ENCODE results near the gene RIT2. TPM values are rescaled to one million over a fixed set of nuclear protein-coding genes. Genes with fewer than 3 reads are reported as not detected.

Gene RIT2
- total and polyA plus RNA-seq, 4 experiments from 2014 or later: not detected

- no peaks in the 10 kb centered on the region for H3K27me3 ChIP-seq (ENCODE audit: insufficient read depth, low read length)
- H3K4me1 ChIP-seq (ENCODE audit: insufficient read depth, low read length): no peaks in the 10 kb centered on the region
- DNase-seq: no peak
- CTCF ChIA-PET (ENCODE audit: partially characterized antibody): no interaction called here
- no peaks in the 10 kb centered on the region for H3K36me3 ChIP-seq (ENCODE audit: insufficient read depth, low read length)
- no peaks in the 10 kb centered on the region for H3K27me3 Mint-ChIP-seq
- intact Hi-C loops (cut with micrococcal nuclease): no loop called here
- no peak overlapping the region for H3K27ac ChIP-seq (ENCODE audit: low read depth, low read length)
- no peak overlapping the region for H3K4me3 ChIP-seq (ENCODE audit: low read length in 2 of 2)
- H3K4me3 Mint-ChIP-seq: no peak overlapping the region
- no peaks in the 10 kb centered on the region for H3K9me3 ChIP-seq (ENCODE audit: control insufficient read depth in 1 of 2, low read length in 2 of 2)
- no peaks in the 10 kb centered on the region for H3K4me1 Mint-ChIP-seq
- POLR2A ChIA-PET (ENCODE audit: partially characterized antibody): no interaction called here
- H3K27ac Mint-ChIP-seq: no peak overlapping the region
- peaks cover 0 to 22% (median 11%) of the 10 kb centered on the region in 8 donors for H3K9me3 Mint-ChIP-seq
- H3K36me3 Mint-ChIP-seq: no peaks in the 10 kb centered on the region
Observed at GRCh38 chr18:43081396-43081795, 34.1 kb downstream of the RIT2 start.

- no peaks in the 10 kb centered on the region for H3K9me3 ChIP-seq (ENCODE audit: control insufficient read depth in 1 of 2, low read length in 2 of 2)
- H3K27me3 Mint-ChIP-seq: no peaks in the 10 kb centered on the region
- H3K36me3 Mint-ChIP-seq: no peaks in the 10 kb centered on the region
- H3K27ac ChIP-seq (ENCODE audit: low read depth, low read length): no peak overlapping the region
- H3K4me1 ChIP-seq (ENCODE audit: insufficient read depth, low read length): no peaks in the 10 kb centered on the region
- no peaks in the 10 kb centered on the region for H3K27me3 ChIP-seq (ENCODE audit: insufficient read depth, low read length)
- CTCF ChIA-PET (ENCODE audit: partially characterized antibody): no interaction called here
- no peak overlapping the region for H3K4me3 ChIP-seq (ENCODE audit: low read length in 2 of 2)
- no peak overlapping the region for H3K27ac Mint-ChIP-seq
- H3K36me3 ChIP-seq (ENCODE audit: insufficient read depth, low read length): no peaks in the 10 kb centered on the region
- no peak for DNase-seq
- peaks cover 0 to 22% (median 11%) of the 10 kb centered on the region in 8 donors for H3K9me3 Mint-ChIP-seq
- POLR2A ChIA-PET (ENCODE audit: partially characterized antibody): no interaction called here
- intact Hi-C loops (cut with micrococcal nuclease): no loop called here
- H3K4me1 Mint-ChIP-seq: no peaks in the 10 kb centered on the region
- H3K4me3 Mint-ChIP-seq: no peak overlapping the region
Observed at GRCh38 chr18:43080671-43081070, 34.8 kb downstream of the RIT2 start.

GRCh38 chr18:43079422-43079821 is 36.1 kb downstream of the RIT2 start:
- Histone ChIP-seq H3K36me3 (ENCODE audit: insufficient read depth, low read length) (no peaks in the 10 kb centered on the region), H3K27me3 (ENCODE audit: insufficient read depth, low read length) (no peaks in the 10 kb centered on the region), H3K9me3 (ENCODE audit: control insufficient read depth in 1 of 2, low read length in 2 of 2) (no peaks in the 10 kb centered on the region), H3K4me1 (ENCODE audit: insufficient read depth, low read length) (no peaks in the 10 kb centered on the region), H3K4me3 (ENCODE audit: low read length in 2 of 2) (no peak overlapping the region), H3K27ac (ENCODE audit: low read depth, low read length) (no peak overlapping the region)
- Mint-ChIP-seq H3K36me3 (no peaks in the 10 kb centered on the region), H3K27me3 (no peaks in the 10 kb centered on the region), H3K9me3 (peaks cover 0 to 20% (median 9%) of the 10 kb centered on the region in 8 donors), H3K27ac (no peak overlapping the region), H3K4me1 (no peaks in the 10 kb centered on the region), H3K4me3 (no peak overlapping the region)
- intact Hi-C loops (cut with micrococcal nuclease): no loop called here
- DNase-seq: no peak
- CTCF ChIA-PET (ENCODE audit: partially characterized antibody): no interaction called here
- POLR2A ChIA-PET (ENCODE audit: partially characterized antibody): no interaction called here

- Histone ChIP-seq H3K27me3 (ENCODE audit: insufficient read depth, low read length) (no peaks in the 10 kb centered on the region), H3K4me3 (ENCODE audit: low read length in 2 of 2) (no peak overlapping the region), H3K4me1 (ENCODE audit: insufficient read depth, low read length) (no peaks in the 10 kb centered on the region), H3K27ac (ENCODE audit: low read depth, low read length) (no peak overlapping the region), H3K36me3 (ENCODE audit: insufficient read depth, low read length) (no peaks in the 10 kb centered on the region), H3K9me3 (ENCODE audit: control insufficient read depth in 1 of 2, low read length in 2 of 2) (no peaks in the 10 kb centered on the region)
- ChIA-PET CTCF (ENCODE audit: partially characterized antibody) (no interaction called here), POLR2A (ENCODE audit: partially characterized antibody) (no interaction called here)
- Mint-ChIP-seq H3K4me3 (no peak overlapping the region), H3K36me3 (no peaks in the 10 kb centered on the region), H3K27ac (no peak overlapping the region), H3K9me3 (peaks cover 0 to 18% (median 12%) of the 10 kb centered on the region in 8 donors), H3K4me1 (no peaks in the 10 kb centered on the region), H3K27me3 (no peaks in the 10 kb centered on the region)
- DNase-seq: no peak
- intact Hi-C loops (cut with micrococcal nuclease): no loop called here
Observed at GRCh38 chr18:43078478-43079092, 36.9 kb downstream of the RIT2 start.

GRCh38 chr18:43077510-43078308 is 37.8 kb downstream of the RIT2 start:
- POLR2A ChIA-PET (ENCODE audit: partially characterized antibody): no interaction called here
- Histone ChIP-seq H3K4me3 (ENCODE audit: low read length in 2 of 2) (no peak overlapping the region), H3K4me1 (ENCODE audit: insufficient read depth, low read length) (no peaks in the 10 kb centered on the region), H3K27ac (ENCODE audit: low read depth, low read length) (no peak overlapping the region), H3K36me3 (ENCODE audit: insufficient read depth, low read length) (no peaks in the 10 kb centered on the region), H3K9me3 (ENCODE audit: control insufficient read depth in 1 of 2, low read length in 2 of 2) (no peaks in the 10 kb centered on the region), H3K27me3 (ENCODE audit: insufficient read depth, low read length) (no peaks in the 10 kb centered on the region)
- CTCF ChIA-PET (ENCODE audit: partially characterized antibody): no interaction called here
- intact Hi-C loops (cut with micrococcal nuclease): no loop called here
- no peak for DNase-seq
- Mint-ChIP-seq H3K9me3 (peaks cover 0 to 21% (median 12%) of the 10 kb centered on the region in 8 donors), H3K27ac (no peak overlapping the region), H3K4me3 (no peak overlapping the region), H3K27me3 (no peaks in the 10 kb centered on the region), H3K4me1 (no peaks in the 10 kb centered on the region), H3K36me3 (no peaks in the 10 kb centered on the region)

GRCh38 chr18:43073771-43074170 is 41.7 kb downstream of the RIT2 start:
- no peaks in the 10 kb centered on the region for H3K36me3 Mint-ChIP-seq
- POLR2A ChIA-PET (ENCODE audit: partially characterized antibody): no interaction called here

GRCh38 chr18:43068781-43069180 is 46.7 kb downstream of the RIT2 start:
- Histone ChIP-seq H3K9me3 (ENCODE audit: control insufficient read depth in 1 of 2, low read length in 2 of 2) (no peaks in the 10 kb centered on the region), H3K4me1 (ENCODE audit: insufficient read depth, low read length) (no peaks in the 10 kb centered on the region), H3K4me3 (ENCODE audit: low read length in 2 of 2) (no peak overlapping the region), H3K27ac (ENCODE audit: low read depth, low read length) (no peak overlapping the region), H3K27me3 (ENCODE audit: insufficient read depth, low read length) (no peaks in the 10 kb centered on the region), H3K36me3 (ENCODE audit: insufficient read depth, low read length) (no peaks in the 10 kb centered on the region)
- intact Hi-C loops (cut with micrococcal nuclease): no loop called here
- H3K36me3 Mint-ChIP-seq: no peaks in the 10 kb centered on the region
- peaks cover 3 to 20% (median 7%) of the 10 kb centered on the region in 8 donors for H3K9me3 Mint-ChIP-seq
- no peak overlapping the region for H3K27ac Mint-ChIP-seq
- ChIA-PET POLR2A (ENCODE audit: partially characterized antibody) (no interaction called here), CTCF (ENCODE audit: partially characterized antibody) (no interaction called here)
- no peak for DNase-seq
- no peak overlapping the region for H3K4me3 Mint-ChIP-seq
- no peaks in the 10 kb centered on the region for H3K4me1 Mint-ChIP-seq
- no peaks in the 10 kb centered on the region for H3K27me3 Mint-ChIP-seq

More at GRCh38 chr18:43073771-43074170, 41.7 kb downstream of the RIT2 start:
- Mint-ChIP-seq H3K9me3 (peaks cover 3 to 24% (median 12%) of the 10 kb centered on the region in 8 donors), H3K4me1 (no peaks in the 10 kb centered on the region), H3K27ac (no peak overlapping the region), H3K27me3 (no peaks in the 10 kb centered on the region), H3K4me3 (no peak overlapping the region)
- Histone ChIP-seq H3K36me3 (ENCODE audit: insufficient read depth, low read length) (no peaks in the 10 kb centered on the region), H3K4me1 (ENCODE audit: insufficient read depth, low read length) (no peaks in the 10 kb centered on the region), H3K4me3 (ENCODE audit: low read length in 2 of 2) (no peak overlapping the region), H3K9me3 (ENCODE audit: control insufficient read depth in 1 of 2, low read length in 2 of 2) (no peaks in the 10 kb centered on the region), H3K27ac (ENCODE audit: low read depth, low read length) (no peak overlapping the region), H3K27me3 (ENCODE audit: insufficient read depth, low read length) (no peaks in the 10 kb centered on the region)
- intact Hi-C loops (cut with micrococcal nuclease): no loop called here
- CTCF ChIA-PET (ENCODE audit: partially characterized antibody): no interaction called here
- DNase-seq: no peak
